Body of pancreas (tissue), 4 donors: ENCODE measurements around the gene NCAM2.

Experiments
- CTCF ChIP-seq, 7 experiments: fragments of 450-650 bp in 4 of 7; fragments of 200-600 bp in 3 of 7; sonication (generic) in 3 of 7; IDR thresholded peaks; one replicate each; pipeline ENCODE4 v1.5.1; 2016 to 2019; ENCODE audit warnings: antibody characterized with exemption in 7 of 7
- POLR2A ChIP-seq, 3 donors: fragments of 450-650 bp; IDR thresholded peaks; one replicate each; pipeline ENCODE4 v1.6.1; 2016; ENCODE audit warnings: antibody characterized with exemption in 3 of 3, mild to moderate bottlenecking in 2 of 3

- no peak for TF ChIP-seq CTCF (IDR thresholded peaks at IDR 0.05)
- TF ChIP-seq POLR2A (IDR thresholded peaks at IDR 0.05): no peak
Measured at GRCh38 chr21:21268061-21268471, 269.9 kb downstream of the NCAM2 start.
